Inflammatory macrophage treated with lipopolysaccharide for 4 hours (primary cell): ENCODE data around the gene TCF7L1.

Experiments used
- DNase-seq: peaks from one replicate; pipeline ENCODE4 v3.0.0-alpha.2; 2020

TCF7L1 gene

DNA sequence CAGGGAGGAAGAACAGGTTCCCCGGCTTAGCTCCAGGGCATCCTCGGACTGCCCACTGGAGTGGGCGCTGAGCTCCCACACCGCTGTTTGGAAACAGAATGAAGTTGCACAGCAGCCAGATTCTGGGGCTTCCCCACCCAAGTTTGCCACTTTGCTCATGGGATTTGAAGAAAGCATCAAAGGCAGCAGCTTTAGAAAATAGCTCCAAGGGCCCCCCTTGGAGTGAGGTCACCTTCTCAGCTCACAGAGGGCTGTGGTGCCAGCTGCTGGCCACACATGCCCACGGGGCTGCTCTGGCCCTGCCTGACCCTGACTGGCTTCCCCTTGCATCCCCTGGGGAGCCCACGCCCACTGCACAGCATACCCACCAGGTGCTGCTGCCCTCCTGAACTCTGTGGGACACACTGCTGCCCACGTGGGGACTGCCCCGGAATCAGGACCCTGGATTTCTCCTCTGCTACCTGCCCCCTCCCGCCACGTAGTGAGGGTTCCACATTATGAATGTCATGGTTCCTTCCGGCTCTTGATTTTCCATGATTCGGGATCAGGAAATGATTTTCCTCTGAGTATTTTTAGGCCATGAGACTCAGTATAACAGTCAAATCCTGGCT lies 124.3 kb downstream of the TCF7L1 start:
- DNase-seq: peak; percentile 10

DNA sequence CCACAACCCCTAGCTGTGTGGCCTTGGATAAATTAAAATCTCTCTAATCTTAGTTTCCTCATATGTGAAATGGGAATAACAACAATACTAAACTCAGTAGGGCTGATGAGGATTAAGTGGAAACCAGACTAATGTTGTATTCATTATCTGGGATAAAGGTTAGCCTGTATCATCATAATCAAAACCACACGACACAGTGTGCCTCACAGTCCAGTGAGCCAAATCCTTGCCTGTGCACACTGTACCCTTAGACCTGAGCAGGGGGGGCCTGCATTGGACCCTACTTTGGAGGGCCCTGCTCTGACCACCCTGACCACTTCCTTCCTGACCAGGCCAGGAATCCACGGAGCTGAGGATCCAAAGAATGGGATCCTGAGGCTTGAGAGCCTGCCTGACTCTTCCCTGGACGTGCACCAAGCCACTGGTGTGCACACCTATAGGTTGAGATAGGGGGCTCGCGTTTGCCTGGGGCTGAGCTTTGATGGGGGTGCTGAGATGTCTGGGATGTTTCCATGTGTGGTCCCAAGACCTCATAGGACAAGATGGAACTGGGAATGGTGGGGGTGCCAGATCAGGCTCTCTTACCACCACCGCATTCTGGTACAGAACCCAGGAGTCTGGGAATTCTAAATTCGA lies 124.9 kb downstream of the TCF7L1 start:
- DNase-seq: no peak

DNA sequence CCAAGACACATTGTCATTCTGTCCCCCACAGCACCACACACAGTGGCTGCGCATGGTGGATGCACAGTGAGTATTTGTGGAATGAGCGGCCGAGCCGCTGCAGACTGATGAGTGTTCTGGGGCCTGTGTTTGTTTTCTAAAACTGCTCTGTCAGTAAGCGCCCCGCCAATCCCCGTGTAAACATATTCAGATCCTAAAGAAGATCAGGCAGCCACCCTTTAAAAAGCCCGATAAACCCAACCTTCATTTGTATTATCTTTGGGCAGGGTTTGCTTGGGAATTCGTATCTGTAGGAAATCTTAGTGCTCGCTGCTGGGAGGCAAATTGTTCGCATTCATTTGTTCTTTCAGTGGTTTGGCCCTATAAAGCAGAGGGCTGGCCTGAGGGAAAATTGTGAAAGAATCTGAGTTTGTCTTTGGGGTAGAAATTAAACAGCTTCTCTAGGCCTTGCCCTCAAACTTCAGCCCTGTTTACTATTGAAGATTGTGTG lies 126.0 kb downstream of the TCF7L1 start:
- no peak for DNase-seq

DNA sequence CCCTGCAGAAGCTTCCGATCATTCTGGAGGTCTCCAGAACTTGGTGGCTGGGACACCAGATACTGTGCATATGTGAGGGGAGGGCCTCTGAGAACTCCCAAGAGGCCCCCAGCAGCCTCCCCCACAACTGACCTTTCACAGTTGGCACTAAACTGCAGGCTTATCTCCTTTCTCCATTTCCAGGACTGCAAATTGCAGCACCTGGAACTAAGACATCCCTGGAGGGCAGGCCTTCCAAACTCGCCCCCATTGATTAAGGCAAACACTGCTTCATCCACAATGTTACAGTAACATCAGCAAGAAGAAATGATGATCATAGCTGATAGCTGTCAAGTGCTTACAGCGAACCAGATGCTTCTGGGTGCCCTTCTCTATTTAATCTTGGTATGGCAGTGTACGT lies 126.7 kb downstream of the TCF7L1 start:
- no peak for DNase-seq

DNA sequence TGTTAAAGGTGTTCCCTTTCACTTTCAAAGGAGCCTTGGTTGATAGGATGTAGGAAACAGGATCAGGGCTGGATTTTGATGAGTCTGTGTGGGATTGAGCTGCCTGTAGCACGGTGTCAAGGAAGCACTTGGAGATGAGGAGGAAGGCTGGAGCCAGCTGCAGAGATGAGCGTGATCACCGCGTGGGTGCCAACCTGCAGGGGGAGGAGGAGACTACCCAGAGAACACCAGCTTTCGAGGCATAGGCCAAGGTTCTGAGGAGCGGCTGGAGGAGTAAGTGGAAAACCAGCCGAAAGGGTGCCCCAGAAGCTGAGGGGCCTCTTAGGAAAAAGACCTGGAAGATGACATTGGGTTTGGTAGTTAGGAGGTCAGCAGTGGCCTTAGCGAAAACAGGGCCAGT lies 130.4 kb downstream of the TCF7L1 start:
- no peak for DNase-seq

DNA sequence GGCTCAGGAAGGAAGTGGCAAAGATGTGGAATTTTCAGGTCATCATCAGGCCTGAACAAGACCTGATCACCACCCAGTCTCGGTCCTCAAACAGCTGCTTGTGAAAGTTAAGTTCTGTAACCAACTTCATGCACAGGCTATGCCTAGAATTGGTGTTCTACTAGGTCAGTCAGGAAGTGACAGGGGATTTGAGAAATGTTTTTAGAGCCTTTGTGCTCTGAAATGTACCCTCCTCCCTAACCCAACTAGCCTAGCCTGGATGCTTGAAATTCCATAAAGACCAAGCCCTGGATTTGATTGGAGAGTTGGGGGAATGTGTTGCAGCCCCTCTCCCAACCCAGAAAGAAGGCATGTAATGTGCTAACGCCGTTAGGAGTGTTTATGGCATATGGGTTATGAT lies 131.3 kb downstream of the TCF7L1 start:
- DNase-seq: no peak

DNA sequence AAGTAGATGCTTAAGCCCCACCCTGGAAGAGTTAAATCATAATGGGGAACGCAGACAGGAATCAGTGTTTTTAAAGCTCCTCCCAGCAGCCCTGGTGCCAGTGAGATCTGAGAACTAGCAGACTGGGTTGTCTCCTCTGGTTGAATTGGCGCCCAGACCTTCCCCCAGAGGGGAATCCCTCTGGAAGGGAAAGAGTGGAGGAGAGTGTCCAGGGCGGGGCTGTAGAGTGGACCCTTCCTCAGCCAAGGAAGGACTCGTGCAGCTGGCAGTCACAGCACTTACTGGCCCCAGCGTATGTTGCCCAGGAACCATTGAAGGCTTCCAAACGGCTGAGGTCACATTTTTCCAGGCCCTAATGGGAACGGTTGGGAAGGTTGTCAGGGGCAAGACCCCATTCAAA lies 132.1 kb downstream of the TCF7L1 start:
- DNase-seq: no peak

DNA sequence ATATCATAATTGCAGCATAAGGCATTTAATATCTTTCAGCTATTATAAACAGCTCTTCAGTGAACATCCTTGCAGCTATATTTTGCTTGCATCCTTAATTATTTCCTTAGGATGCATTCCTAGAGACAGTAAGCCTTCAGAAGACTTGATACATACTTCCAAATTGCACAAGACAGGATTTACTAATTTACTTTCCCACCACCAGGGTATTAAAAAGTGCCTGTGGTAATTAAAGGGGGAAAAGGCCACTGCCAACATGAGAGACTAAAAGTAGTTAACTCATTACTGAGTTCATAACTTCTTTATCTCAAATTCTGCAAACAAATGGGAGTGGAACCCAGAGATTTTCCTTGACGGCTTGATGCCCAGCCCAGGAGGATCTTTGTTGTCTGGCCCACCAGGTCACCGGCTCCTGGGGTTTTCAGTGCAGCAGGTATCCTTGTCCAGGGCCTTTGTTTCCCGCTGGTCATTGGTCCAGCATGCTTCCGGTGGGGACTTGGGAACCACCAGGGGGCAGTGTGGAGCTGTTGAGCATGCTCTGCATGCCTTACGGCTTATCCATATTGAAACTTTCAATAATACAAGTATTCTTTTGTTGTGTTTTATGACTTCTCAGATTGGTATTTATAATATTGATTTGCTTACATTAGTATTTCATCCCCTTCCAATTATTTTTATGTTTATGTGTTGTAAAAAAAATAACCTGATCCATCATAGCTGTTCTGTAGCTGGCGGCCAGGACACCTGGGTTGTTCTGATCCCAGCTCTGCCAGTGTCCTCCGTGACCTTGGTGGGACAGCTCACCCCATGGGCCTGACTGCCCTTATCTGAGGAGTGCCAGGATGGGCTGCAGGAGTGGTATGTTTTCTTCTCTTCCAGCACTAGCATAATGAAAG lies 133.2 kb downstream of the TCF7L1 start:
- peak; percentile 78 for DNase-seq

DNA sequence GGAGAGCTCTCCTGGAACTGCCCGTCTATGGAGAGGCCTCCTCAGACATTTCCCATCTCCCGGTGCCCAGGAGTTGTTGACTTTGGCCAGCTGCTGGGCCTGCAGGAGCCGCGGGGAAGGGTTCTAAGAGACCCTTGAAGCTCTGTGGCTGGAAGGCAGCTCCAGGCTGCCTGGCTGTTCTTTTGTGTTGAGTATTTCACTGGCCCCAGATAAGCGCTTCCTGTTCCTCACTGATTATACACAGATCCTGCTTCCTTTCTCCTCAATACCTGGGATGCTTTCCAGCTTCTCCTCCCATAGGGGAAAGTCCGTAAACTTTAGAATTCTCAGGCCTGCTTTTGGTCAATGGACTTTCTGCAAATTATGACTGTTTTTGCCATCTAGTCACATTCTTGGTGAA lies 136.8 kb downstream of the TCF7L1 start:
- no peak for DNase-seq

DNA sequence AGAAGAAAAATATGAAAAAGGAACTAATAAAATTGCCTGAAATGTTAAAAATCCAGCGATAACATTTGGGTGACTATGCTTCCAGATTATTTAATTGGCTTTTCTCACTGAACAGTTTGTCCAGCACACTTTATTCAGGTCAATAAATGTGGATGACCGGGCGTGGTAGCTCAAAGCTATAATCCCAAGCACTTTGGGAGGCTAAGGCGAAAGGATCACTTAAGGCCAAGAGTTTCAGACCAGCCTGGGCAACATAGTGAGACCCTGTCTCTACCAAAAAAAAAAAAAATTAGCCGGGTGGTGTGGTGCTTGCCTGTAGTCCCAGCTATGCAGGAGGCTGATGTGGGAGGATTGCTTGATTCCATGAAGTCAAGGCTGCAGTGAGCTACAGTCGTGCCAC lies 139.2 kb downstream of the TCF7L1 start:
- DNase-seq: no peak

DNA sequence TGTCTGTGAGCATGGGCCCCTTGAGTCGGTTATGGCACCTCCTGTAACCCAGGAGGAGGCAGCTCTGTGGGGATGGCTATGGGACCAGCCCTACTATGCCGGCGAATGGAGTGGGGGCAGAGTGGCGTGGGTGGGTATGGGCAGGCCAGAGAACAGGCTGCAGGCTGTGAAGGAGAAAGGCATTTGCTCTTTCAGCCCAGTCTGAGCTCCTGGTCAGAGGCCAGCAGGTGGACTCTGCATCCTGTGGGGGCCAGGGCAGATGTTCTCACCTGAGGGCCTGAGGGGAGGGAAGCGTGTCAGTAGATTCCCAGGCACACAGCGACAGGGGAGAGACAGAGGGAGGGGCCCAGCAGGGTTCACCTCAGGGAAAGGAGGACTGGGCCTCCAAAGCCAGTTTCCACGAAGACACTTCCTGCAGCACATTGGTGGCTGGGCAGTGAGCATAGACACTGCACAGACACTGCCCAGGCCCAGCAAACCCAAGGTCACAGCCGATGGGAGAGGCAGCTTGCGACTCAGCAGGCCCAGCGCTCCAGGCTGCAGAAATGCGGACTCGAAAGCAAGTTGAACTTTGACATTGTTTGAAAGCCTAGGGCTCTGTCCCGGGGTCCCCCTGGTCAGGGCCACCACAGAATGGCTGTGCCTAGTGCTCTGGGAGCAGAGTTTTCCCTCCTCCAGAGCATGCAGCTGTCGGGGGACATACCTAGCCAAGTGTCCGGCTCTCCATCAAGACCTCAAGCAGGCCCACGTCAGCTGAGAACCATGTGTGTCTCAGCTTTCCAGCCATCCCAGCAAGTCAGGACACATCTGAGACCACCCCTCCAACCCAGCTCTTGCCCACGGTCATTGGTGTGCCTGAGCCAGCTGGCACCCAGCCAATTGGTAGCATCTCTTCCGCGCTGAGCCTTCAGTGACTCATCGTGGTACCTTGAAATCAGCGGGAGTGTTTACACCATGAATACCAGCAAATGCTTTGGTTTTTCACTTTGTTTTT lies 140.8 kb downstream of the TCF7L1 start:
- no peak for DNase-seq

DNA sequence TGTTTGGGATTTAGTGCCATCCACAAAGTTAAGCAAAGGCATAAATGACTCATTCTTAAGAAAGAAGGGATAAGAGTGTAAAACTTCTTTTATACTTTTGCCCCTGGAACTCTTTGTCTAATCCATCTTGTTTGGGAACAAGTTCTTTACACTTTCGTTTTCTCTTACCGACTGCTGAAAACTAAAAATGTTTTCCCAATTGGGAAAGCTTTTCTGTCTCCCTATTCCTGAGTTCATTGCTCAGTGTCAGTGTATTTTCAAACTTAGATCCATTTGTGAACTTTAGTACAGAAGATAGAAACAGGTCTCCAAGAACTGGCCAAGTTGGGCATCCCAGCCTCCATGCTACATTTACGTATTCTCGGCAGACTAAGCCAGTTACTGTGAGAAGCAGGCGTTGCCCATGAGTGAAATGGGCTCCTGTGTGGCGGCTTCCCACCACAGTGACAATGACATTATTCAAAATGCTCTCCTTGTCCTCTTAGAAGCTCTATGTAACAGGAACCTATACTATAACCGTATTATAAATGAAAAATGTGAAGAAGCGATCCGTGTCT lies 142.9 kb downstream of the TCF7L1 start:
- no peak for DNase-seq

DNA sequence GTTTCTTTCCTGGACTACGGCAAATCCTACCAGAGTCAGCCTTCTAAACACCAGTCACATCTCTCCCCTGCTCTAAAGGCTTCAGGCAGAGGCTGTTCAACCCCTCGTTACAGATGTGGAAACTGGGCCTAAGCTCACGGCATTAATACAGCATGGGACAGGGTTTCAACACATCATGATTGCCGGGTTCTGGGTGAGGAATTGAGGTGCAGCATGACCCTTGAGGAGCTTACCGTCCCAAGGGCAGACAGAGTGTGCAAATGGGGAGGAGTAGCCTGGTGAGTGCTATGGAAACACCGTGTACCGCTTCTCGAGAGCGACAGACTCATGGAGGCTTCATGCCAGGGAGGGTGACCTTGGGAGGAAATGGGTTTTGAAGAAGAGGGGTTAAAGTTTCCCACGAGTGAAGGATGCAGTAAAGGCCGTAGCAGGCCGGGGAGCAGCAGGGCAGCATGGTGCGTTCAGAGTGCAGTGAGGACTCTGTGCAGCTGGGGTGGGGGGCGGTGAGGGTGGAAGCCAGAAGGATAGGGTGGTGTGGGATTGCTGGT lies 143.5 kb downstream of the TCF7L1 start:
- DNase-seq: no peak

DNA sequence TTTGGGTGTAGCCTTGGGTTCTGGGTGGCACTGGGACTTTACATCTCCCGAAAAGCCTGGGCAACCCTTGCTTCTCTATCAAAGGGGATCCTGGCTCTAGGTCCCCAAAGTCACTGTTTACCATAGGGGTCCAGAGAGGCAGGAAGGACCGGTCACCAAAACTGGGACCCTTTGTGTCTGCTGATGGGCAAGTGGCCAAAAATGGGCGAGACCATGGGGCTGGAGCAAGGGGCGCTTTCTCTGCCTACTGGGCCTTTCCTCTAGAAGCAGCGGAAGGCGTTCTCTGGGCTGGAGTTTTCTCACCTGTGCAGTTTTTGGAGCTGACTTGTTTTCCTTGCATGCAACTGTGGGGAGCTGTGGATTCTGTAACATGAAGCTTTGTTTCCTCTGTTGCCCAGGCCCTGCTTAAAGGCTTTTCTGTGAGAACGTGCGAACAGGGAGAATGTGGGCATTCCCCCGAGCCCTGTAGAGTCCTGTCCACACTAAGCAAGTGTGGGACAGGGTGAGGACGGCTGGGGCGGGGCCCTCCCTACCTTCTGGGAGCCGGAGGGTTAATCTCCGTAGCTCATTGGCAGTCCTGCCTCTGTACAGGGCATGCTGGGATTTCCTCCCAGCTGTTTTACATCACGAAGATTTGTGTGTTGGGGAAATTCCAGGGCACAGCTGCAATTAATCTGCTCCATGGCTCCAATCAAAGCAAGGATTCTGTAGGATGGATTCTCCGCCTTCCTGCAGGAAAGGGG lies 144.4 kb downstream of the TCF7L1 start:
- no peak for DNase-seq

DNA sequence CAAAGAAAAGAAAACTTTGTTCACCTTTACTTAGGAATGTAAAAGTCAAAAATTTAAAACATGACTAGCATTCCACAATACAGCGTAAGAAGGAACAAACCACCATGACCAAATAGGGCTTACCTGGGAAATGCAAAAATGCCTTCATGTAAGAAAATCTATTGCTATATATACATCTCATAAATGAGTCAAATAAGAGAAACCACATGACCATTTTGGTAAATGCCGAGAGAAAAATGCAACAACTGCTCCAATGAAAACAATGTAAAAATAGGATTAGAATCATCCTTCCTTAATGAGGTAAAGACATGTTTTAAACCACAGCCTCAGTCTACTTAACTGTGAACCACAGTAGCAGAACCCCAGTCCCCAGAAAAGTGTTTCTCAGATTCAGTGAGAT lies 145.2 kb downstream of the TCF7L1 start:
- DNase-seq: no peak

DNA sequence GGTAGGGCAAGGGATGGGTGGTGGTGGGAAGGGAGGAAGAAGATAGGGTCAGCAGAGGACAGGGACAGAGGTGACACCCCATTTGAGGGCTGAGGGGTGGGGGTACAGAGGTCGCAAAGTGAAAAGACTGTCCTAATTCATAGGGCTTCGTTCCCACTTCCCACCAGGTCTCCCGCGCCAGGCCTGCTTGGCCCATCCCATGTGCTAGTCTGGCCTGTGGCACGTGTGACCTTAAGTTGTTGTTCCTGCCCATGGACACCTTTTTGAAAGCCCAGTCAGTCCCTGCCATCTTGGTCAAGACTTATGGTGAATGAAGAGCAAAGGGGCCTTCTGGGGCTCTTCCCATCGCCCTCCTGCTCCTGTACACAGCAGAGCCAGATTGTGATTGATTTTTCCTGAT lies 148.4 kb downstream of the TCF7L1 start:
- no peak for DNase-seq

DNA sequence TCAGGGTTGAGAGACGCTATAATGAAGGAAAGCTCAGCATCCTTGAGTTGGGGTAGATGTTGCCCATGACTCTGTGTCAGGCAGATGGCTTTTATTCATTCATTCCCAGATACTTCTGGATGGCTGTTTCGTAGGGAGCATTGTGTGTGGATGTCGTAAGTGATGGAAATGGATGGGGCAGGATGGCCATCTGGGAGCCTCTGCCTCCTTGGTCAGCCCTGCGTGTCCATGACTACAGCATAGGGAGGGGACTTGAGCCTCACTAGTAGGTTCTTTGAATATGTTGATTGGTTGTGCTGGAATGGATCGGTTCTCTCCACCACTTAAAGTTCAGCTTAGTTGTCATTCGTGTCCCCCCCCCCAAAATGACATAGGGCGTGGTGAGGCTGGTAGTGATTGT lies 149.7 kb downstream of the TCF7L1 start:
- no peak for DNase-seq

DNA sequence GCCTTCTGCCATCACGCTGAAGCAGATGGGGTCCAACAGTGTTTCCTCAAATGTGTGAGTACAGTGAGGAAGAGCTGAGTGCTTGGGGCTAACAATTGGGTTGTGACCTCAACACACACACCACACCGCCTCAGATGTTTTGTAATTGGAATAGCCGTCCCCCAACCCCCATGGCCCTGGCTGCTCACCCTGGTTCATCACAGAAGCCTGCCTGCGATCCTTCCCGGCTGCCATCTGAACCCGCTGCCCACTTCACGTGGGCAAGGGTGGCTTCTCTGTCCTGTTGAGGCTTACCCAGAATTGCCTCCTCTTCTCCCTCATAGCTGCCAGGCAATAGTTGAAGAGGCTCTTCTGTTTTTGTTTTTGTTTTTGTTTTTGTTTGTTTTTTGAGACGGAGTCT lies 150.4 kb downstream of the TCF7L1 start:
- DNase-seq: no peak

DNA sequence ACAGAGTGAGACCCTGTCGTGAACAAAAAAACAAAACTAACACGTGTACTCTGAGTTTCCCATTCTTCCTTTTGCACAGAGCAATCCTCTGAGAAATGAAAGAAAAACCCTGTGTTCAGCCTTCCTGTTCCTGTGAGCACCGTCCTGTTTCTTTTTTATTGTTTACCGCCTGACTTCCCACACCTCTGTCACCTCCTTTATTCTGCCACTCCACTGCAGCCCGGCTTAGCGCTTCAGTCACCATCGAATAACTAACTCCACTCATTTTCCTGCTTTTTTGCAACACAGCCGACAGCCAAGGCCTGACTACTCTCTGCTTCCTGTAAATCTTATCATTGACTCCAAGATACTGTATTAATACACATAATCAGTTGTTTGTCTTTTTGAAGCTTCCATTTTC lies 153.7 kb downstream of the TCF7L1 start:
- DNase-seq: no peak

DNA sequence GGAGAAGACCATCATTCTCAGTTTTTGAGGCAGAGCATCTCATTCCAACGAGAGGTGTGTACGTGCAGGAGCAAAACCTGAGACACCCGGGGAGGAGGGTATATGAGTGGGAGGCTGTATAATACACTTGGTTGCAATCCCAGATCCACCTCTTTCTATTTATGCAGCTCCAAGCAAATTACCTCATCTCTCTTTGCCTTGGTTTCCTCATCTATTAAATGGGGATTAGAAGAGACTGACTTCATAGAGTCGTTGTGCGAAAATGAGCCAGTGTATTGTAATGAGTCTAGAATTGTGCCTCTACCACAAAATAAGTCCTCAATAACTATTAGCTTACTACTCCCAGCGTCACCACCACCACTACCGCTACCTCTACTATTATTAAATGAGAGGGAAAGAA lies 154.5 kb downstream of the TCF7L1 start:
- DNase-seq: no peak

DNA sequence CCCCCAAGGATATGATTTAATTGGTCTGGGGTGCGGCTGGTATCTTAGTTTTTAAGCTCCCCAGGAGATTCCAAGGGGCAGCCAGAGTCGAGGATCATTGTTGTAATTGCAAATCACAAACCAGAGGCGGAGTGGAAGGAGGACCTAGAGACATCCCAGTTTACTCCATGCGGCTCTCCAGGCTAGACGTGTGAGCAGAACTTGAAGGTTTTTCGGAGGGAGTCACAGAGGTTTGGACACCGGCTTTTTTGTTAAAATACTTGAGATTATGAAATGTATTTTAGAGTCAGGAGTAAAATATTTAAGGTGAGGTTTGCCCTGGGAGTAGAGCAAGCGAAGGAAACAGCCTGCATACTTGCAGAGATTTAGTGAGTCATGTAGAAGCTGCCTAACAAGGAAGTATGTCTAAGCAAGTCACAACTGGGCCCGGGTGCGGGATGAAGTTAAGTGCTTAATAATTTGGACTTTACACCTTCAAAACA lies 155.1 kb downstream of the TCF7L1 start:
- DNase-seq: no peak
